GM12892 (cell line): Measurements from ENCODE around the gene USP35.

ENCODE experiments used
- POLR2A ChIP-seq: IDR thresholded peaks from 2 replicates; pipeline ENCODE4 v1.6.1; 2011; ENCODE audit warnings: low read depth, low read length, control low read depth
- POLR2AphosphoS5 ChIP-seq: IDR thresholded peaks from 2 replicates; pipeline ENCODE4 v1.6.1; 2011; ENCODE audit warnings: low read depth, low read length, control low read depth

DNA sequence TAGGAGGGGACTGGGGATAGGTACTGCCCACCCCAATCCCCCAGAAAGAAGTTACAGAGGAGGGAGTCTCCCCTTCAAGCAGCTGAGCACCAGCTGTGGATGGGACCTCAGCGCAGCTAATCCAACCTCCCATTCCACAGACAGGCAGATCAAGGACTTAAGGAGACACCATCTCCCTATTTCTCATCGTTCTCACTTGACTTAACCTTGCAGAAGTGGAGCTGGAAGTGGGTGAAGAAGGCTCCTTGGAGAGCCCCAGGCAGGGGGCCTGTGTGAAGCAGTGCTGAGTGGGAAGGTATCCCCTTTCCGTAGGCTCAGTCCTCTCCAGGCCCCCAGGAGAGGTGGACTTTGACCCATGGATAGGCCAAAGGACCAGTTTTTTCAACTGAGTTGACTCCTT lies 27.3 kb downstream of the USP35 start:
- TF ChIP-seq POLR2AphosphoS5 (no peak), POLR2A (no peak)
